Left cardiac atrium (tissue), 4 donors: ENCODE measurements around the gene CYB5R3. TPM values are rescaled to one million over a fixed set of nuclear protein-coding genes. Genes with fewer than 3 reads are reported as not detected.
A peak's percentile ranks its signal among the peaks of the same experiment; 100 is the strongest.
"Not testable (repeated sequence)": the region's sequence is repeated elsewhere in the genome, so short reads cannot be mapped to it uniquely, and the experiment has no call there.

Source experiments
- ATAC-seq, 2 donors: fragments of 200-7000 bp; cut with Tn5 transposase; one replicate each; pipeline ENCODE4 v1.9.1; 2020; ENCODE audit warnings: mild to moderate bottlenecking in 2 of 2, moderate library complexity in 2 of 2
- DNase-seq: peaks from one replicate; pipeline ENCODE4 v3.0.0-alpha.2; 2020
- intact Hi-C, 2 donors: fragments of 100-400 bp; cut with DNase I; formaldehyde crosslinking; loops; one replicate each; pipeline versions ENCODE4 v1.14.1 to v1.15.1; 2022 to 2023
- total RNA-seq, 2 donors: library from RNA; stranded (reverse); fragmentation: NEBNext Ultra II Directional; extraction: Animal tissue kit (Norgen Biotek cat#: 25700); gene quantifications; one replicate each; pipeline ENCODE4 v1.2.1, GENCODE V29; 2021
- donor health status: DM: no; HTN: yes; CAD: no.
- donor health status: DM: no; HTN: yes; CAD: no; lungs with severe emphysema.
- donor health status: DM: yes; HTN: yes; CAD: no.
- donor health status: Dilated cardiomyopathy.

CYB5R3 gene
- total RNA-seq, 2 donors from 2014 or later, result 295 to 306 TPM

DNA sequence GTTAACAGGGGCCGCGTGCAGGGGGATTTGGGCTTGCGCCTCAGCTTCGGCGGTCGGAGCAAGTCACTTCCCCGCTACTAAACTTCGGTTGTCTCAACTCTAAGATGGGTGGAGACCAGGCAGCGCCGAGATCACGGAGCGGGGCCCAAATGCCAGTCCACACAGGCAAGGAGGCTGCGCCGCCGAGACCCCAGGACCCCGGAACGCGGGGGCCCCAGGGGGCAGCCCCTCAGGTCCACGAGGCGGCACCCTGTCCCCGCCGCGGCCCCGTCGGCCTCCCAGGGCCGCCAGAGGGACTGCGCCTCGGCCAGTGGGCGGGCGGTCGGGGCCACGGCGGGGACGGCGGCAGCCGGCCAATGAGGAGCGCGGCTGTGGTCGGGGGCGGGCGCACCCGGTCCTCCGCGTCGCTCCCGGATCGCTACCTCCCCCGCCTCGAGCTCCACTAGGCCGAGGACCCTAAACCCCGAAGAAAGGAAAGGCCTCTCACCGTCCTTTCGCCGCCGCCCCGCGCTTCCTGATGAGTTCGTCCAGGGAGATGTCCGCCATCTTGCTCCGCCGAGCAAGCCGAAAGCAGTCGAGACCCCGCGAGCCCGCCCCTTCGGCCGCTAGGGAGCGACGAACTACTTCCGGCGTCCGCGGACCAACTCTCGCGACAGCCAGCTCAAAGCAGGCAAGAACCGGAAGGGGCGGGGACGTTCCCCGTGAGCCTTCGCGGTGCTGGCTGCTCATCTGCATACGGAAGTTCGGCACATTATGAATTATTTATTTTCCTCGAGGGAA lies 34.7 kb downstream of the CYB5R3 start, which contains the start of gene POLDIP3:
TSS of gene POLDIP3 (minus strand) at position 572 of the 780 bp plus-strand sequence. CDS start at position 546, 26 bp downstream.
- DNase-seq (peak; percentile 100), ATAC-seq (peak; percentile 87 to 91)
- intact Hi-C loops, result no loop called here

DNA sequence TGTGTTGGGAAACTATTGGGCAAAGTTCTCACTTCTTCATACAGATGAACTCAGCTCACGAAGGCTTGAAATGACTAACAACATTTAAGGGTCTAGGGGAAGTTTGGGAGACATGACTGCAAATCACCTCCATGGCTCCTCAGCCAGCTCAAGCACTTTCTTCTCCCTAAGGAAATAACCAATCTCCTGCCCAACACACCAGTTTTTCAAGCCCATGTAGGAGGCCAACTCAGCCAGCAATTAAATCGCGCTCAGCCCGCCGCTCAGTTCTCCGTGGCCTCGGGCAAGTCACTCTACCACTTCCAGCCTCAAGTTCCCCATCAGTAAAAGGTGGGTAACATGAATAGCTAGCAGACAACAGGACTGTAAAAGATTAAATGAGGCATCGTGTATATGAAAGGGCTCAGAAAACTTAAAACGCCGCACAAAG lies 35.3 kb downstream of the CYB5R3 start:
- ATAC-seq (no peak), DNase-seq (no peak)
- intact Hi-C loops, result no loop called here

DNA sequence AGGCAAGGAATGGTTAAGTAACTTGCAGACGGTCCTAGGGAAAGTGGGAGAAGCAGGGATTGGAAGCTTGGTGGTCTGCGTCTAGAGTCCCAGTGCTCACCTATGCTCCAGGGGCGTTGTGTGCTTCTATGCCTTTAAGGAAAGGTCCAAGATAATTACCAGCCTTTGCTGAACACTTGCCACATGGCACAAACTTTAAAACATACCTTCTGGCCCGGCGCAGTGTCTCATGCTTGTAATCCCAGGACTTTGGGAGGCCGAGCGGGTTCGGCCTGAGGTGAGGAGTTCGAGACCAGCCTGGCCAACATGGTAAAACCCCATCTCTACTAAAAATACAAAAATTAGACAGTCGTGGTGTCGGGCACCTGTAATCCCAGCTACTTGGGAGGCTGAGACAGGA lies 36.9 kb downstream of the CYB5R3 start:
- ATAC-seq, result no peak
- DNase-seq, result no peak
- intact Hi-C loops, result no loop called here

DNA sequence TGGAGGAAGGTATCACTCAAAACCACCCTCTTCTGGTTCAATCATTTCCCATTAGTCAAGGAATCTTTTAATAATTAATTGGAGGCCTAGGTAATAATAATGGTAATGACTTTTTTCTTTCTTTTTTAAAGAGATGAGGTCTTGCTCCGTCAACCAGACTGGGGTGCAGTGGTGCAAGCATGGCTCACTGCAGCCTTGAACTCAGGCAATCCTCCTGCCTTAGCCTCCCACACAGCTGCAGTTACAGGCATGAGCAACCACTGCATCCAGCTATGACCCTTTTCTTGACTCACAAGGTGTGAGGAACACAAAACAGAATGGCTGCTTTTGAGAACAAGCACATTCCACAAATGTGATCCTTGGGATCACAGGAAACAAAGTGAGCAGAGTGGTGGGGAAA lies 38.1 kb downstream of the CYB5R3 start:
- ATAC-seq (no peak), DNase-seq (no peak)
- intact Hi-C loops, result no loop called here

DNA sequence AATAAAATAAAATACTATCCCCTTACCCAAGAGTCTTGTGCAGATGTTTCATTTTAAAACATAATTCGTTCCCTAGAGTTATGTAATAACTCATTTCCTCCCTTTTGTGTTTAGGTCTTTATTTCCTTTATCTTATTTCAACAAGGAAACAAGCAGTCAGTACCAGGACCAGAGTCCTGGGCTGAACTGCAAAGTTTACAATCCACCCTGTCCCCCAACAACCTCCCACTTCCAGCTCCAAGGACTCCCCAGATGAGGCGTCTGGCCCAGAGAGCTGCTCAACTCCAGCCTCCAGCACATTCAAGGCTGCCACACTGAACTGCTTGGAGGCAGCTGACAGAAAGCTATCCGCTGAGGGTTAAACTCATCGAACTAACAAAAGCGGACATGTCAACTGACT lies 39.0 kb downstream of the CYB5R3 start:
- ATAC-seq, result no peak
- intact Hi-C loops, result no loop called here
- no peak for DNase-seq

DNA sequence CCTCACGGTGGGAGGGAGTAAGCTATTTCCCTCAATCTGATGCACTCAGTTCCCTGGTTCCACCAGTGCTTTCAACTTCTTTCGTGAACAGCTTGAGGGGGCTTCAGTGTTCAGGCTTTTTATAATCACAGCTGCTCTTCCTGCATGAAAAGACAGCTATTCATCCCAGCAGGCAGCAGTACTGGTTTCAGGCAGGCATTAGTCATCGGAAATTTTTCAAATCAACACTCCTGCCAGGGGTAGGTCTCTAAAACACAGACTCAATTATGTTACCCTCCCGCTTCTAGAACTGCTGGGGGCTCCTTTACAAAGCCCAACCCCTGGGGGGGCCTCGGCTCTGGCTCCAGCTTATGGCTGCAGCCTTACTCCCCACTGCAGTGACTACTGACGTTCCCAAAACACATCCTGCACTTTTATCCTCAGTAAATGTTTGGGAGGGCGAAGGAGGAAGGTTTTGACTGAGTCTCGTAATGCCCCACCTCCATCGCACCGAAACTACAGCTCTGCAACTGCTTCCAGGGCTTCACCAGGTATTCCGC lies 40.3 kb downstream of the CYB5R3 start:
- ATAC-seq (peak; percentile 21 to 68), DNase-seq (no peak)
- intact Hi-C loops, result no loop called here

DNA sequence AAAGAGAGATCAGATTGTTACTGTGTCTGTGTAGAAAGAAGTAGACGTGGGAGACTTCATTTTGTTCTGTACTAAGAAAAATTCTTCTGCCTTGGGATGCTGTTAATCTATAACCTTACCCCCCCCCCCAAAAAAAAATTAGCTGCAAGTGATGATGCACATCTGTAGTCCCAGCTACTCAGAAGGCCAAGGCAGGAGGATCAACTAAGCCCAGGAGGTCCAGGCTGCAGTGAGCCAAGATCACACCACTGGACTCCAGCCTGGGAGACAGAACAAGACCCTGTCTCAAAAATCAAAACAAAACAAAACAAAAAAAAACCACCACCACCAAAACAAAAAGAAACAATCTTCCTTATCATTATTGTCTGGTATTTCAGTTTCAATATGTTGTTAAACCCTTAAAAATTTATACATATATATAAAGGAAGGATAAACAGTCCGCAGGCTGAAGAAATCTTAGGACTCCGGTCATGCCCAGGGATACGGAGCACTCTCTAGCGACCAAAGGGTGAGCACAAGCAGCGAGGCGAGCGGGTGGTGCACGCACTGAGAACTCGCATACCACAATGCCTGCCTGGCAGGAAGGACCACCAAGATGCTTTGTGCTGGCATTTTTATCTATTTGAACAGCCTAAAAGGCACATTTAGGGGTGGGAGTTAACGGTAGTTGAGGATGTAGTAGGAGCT lies 40.9 kb downstream of the CYB5R3 start:
- no peak for DNase-seq
- intact Hi-C loops, result no loop called here
- ATAC-seq, result no peak

DNA sequence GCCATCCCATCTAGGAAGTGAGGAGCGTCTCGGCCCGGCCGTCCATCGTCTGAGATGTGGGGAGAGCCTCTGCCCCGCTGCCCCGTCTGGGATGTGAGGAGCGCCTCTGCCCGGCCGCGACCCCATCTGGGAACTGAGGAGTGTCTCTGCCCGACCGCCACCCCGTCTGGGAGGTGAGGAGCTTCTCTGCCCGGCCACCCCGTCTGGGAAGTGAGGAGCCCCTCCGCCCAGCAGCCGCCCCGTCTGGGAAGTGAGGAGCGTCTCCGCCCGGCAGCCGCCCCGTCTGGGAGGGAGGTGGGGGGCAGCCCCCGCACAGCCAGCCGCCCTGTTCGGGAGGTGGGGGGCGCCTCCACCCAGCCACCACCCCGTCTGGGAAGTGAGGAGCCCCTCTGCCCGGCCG lies 41.6 kb downstream of the CYB5R3 start:
- DNase-seq, result not testable (repeated sequence)

DNA sequence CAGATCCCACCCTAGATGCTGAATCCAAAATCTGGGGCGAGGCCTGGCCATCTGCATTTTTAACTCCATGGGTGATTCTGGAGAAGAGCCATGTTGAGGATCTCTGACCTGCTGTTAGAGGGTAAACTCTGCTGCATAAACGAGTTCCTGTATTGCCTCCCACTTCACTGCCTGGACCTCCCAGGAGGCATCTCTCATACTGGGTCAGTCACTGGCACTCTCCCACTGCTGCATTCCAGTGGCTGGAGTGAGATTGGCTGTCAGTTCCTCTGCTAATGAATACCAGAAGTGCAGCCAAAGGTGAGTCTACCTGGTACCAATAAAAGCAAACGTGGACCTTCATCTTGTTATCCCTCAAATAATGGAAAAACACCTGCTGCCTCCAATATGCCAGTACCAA lies 44.8 kb downstream of the CYB5R3 start:
- DNase-seq, result no peak
- intact Hi-C loops, result no loop called here
- ATAC-seq, result peak; percentile 32 to 63

More for the DNA sequence above, 41.6 kb downstream of the CYB5R3 start:
- ATAC-seq, intact Hi-C loops: not testable (repeated sequence)

DNA sequence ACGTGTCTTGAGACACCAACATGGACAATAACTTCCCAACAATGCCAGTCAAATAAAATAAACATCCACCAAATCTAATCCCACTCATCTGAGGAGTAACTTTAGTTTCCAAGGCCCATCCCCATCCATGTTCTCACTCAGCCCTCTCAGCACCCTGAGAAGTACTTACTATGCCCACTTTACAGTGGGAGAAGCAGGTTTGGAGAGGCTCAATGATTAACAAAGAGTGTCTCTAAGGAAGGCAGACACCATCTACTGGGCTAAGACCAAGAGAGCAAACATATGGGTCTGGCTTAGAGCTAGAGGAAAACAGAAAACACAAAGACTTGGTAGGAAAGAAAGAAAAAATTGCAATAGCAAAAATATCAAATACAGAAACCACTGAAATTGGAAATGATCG lies 45.8 kb downstream of the CYB5R3 start:
- no peak for ATAC-seq
- no peak for DNase-seq
- intact Hi-C loops, result no loop called here

DNA sequence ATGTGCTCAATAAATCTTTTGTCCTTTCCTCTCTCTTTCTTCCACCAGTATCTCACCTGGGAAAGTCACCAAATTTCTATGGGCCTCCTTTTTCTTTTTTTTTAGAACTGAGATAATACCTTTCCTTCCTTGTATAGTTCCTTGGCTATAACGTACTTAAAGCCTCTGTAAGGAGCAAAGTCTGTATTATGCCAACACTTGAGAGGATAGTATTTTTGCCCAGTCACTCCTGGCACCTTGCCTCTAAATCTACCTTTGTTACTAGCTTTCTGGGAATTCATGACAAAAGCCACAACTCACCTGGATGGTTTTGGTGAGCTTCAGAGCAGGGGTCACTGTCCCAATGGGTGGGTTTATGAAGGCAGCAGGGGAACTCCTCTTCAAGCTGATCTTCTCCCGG lies 46.7 kb downstream of the CYB5R3 start:
- ATAC-seq (no peak), DNase-seq (no peak)
- intact Hi-C loops, result no loop called here

DNA sequence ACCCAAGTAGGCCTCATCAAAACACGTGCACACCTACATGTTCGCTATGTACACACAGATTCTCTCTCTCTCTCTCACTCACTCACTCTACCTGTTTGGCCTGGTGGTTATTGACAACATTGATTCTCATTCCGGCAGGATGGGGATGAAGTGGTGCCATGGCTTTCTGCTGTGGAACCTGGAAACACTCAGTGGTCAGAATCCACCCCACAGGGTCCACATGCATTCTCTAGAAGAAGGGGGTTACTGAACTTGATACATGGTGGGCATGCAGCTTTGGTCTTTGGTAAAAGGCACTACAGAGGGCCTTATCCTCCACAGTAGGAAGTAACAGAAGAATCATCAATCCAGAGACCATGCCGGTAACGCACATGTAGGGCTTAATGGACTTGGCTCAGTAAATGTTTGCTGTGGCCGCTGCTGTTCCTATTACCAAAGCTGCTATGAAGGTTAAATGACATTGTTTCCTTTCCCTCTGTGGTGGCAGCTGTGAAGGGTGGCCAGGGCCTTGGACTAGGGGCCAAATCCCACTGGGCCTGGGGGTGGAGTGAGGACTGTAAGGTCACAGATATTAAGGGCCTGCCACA lies 47.2 kb downstream of the CYB5R3 start:
- DNase-seq (no peak), ATAC-seq (no peak)
- intact Hi-C loops, result no loop called here

DNA sequence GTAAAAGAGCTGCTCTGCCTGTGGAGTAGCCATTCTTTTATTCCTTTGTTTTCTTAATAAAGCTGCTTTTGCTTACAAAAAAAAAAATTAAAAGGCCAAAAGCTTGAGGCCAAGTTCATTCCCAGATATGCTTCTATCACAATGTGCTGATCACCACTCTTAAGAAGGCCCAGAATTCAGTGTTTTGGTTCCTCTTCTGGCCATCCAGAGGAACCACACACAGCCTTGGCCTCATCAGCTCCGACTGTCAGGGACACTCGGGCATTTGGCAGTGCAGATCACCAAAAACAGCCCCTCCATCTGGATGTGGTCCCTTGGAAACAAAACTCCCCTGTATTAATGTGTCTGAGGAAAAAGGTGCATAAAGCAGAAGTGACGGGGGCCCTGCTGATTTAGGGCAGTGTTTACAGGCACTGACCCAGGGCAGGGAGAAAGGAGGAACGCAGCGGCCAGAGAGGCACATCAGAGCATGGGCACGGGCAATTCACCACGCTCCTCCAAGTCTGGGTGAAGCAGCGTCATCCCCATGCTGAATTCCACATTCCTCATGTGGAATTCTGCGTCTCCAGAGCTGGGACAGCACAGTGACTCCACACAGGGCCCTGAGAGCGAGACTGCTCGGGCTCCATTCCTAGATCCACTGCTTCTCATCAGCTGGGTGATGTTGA lies 52.2 kb downstream of the CYB5R3 start:
- ATAC-seq (no peak), DNase-seq (no peak)
- intact Hi-C loops, result no loop called here

DNA sequence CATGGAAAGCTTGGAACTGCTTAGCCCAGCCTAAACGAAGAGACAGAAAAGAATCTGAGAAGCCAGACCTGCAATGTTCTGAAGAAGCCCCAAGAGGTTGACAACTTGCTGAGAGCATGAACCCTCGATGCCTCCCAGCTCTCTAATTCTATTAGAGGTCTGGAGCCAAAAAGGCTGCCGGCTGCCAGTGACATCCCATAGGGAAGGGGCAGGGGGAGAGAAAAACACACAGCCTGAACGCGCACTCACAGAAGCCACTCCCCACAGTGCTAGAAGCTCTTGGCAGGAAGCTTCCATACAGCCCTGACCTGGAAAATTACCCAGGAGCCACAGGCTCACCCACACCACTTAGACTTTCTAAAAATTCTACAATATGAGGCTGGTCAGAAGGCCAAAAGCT lies 52.9 kb downstream of the CYB5R3 start:
- intact Hi-C loops, result no loop called here
- DNase-seq (no peak), ATAC-seq (peak; percentile 85 to 89)

DNA sequence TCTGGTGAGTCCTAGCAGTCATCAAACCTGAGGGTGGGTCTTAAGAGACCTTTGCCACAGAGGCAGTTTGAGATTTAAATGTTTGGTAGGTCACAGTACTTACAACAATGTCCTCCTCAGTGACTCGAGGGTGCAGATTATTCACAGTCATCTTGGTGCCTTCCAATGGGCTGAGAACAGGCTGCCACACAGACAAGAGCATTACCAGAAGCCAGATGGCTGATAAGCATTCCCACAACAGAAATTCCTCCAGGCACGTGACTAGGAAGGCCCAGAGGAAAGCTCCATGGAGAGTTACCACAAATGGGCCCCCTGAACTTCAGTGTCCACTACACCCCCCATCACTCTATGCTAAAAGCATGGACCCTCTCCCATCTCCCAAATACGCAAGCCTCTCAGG lies 53.8 kb downstream of the CYB5R3 start:
- intact Hi-C loops, result no loop called here
- peak; percentile 35 to 58 for ATAC-seq
- DNase-seq, result no peak

DNA sequence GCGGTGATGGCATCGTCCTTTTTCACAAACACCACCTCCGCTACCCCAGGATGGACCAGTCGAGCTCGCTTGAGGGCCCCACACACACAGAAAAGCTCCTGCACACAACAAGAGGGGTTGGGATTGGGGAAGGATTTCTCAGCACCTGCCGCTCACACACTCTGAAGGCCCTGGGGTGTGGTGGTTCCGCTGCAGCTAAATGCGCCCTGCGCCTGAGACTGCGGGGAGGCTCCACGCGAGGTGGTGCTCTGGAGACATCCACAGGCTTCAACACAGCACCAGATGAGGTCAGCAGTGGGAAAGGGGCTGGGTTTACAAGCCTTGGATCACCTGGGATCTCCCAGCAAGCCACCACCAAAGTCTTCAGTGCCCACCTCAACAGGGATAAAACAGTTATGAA lies 57.2 kb downstream of the CYB5R3 start:
- ATAC-seq (no peak), DNase-seq (no peak)
- intact Hi-C loops, result no loop called here

DNA sequence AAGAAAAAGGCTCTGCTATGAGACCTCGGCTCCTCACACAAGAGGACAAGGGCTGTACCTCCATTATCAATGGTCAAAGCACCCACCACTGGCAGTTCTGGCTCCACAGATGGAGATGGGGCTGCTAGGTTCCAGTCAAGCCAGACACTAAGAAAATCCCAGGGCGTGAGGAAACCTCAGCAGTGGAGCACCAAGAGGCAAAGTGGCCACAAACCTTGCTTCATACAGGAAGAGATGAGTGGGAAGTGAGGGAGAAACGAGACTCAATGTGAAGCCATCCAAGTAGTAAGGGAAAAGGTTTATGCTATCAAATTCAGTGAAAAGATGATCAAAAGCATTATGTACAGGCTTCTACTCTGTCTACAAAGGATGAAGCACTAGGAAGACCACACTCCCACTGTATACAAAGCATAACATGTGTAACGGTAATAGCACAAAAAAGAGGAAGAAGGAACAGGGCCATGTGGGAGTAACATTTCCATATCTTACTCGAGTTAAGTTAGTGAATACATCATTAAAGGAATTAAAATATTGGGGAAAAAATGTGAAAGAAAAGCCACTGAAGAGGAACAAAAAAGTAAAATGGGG lies 61.5 kb downstream of the CYB5R3 start:
- intact Hi-C loops, result no loop called here
- no peak for DNase-seq
- ATAC-seq, result no peak

DNA sequence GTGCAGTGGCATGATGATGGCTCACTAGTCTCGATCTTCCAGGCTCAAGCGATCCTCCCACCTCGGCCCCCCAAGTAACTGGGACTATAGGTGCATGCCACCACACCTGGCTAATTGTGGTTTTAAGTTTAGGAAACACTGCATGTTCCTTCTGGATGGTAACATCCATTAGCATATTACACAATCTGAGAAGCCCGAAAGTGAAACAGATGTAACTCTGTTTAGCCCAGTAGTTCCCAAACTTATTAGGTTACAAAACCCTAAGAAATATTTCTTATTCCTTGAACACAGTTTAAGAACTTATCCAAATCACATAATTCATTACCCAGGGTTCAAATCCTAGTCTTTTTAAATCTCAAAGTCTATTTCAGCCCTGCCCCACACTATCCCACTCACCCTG lies 62.8 kb downstream of the CYB5R3 start:
- DNase-seq, result no peak
- intact Hi-C loops, result no loop called here
- no peak for ATAC-seq

DNA sequence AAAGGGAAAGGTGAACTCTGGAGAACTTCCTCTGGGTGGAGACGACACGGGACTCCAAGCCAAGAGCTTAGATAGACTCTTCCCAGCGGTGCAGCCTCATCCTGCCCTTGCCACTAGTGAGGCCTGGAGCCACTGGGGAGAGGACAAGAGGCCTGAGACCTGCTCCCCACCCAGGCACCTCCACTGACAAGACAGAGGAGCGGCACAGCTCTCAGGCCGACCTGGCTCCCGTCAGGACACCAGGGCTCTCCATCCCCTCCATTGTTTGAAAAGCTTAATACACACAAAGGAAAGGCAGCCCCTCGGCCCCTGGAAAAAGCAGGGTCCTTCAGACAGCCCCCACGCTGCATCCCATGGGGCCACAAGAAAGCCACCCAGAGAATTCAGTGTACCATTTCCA lies 64.1 kb downstream of the CYB5R3 start:
- intact Hi-C loops, result no loop called here
- DNase-seq (no peak), ATAC-seq (no peak)
